Placental epithelial cell (primary cell): ENCODE results near the gene TSKU. TPM values are rescaled to one million over a fixed set of nuclear protein-coding genes. Genes with fewer than 3 reads are reported as not detected.

Experiments used
- total RNA-seq: library from RNA; depleted of rRNA; stranded (reverse); fragments of >200 nt; gene quantifications from 2 replicates; pipeline ENCODE4 v1.2.3, GENCODE V29; 2012

Gene TSKU, protein sequence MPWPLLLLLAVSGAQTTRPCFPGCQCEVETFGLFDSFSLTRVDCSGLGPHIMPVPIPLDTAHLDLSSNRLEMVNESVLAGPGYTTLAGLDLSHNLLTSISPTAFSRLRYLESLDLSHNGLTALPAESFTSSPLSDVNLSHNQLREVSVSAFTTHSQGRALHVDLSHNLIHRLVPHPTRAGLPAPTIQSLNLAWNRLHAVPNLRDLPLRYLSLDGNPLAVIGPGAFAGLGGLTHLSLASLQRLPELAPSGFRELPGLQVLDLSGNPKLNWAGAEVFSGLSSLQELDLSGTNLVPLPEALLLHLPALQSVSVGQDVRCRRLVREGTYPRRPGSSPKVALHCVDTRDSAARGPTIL
- total RNA-seq: 22.8 and 36.8 TPM in 2 replicates

DNA sequence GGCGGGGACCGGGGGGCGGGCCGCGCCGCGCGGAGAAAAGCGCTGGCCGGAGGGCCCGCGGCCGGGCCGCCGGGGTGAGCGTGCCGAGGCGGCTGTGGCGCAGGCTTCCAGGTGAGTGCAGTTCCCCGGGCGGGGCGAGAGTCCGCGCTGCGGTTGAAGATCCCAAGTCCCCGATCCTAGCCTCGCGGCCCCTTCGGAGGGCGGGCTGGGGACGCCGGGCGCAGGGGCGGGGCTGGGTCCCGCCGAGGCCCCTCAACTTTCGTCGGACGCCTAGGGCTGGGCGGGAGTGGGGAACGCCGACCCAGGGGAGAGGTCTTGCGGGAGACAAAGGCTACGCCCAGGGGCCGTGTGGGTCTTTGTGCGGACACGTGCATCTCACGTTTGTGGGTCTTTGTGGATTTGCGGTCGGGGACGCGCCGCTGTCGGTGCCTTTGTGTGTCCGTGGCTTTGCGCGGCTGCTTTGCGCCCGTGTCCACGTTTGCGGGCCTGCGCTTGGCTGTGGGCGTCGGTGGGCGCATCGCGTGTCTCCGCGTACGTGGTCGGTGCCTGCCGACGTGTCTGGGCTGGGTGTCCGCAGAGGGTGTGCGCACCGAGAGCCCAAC is at the start of gene TSKU:
Gene TSKU, plus strand, starts transcription at position 63 of the 602 bp plus-strand sequence. CDS start 12,261 bp downstream, outside the sequence.

Other genes with a start within 250 kb of the TSKU start
- 25.5 and 41.0 TPM in 2 replicates for gene LRRC32, start 112.6 kb upstream of the TSKU start, total RNA-seq
- gene ACER3, start 77.6 kb downstream of the TSKU start, total RNA-seq: 7.9 and 8.5 TPM in 2 replicates